DND-41 (cell line): ENCODE measurements around the gene RNFT2.

Source experiments
- CTCF ChIP-seq: IDR thresholded peaks from 2 replicates; pipeline ENCODE4 v1.5.1; 2012; ENCODE audit warnings: borderline replicate concordance, low read length, moderate library complexity, mild to moderate bottlenecking; ENCODE audit not compliant: poor library complexity, severe bottlenecking; ENCODE audit errors: extremely low read depth
- EZH2 ChIP-seq: IDR thresholded peaks from 3 replicates; pipeline ENCODE4 v1.6.1; 2012; ENCODE audit warnings: borderline replicate concordance, low read depth, mild to moderate bottlenecking, moderate library complexity, low read length, inconsistent platforms; ENCODE audit not compliant: severe bottlenecking

- no peak for TF ChIP-seq CTCF
- no peak for TF ChIP-seq EZH2
These were observed 3.0 kb upstream of the RNFT2 start for GRCh38 chr12:116735084-116735483.
